ENCODE measurements around the gene ATG4A. TPM values are rescaled to one million over a fixed set of nuclear protein-coding genes. Genes with fewer than 3 reads are reported as not detected.

Gene ATG4A
- total and polyA plus RNA-seq, 2 of the 8 experiments (the other 6 are each of a cell fraction or from before 2014, with no cell fraction given), result 1.2 to 2.0 TPM

DNA sequence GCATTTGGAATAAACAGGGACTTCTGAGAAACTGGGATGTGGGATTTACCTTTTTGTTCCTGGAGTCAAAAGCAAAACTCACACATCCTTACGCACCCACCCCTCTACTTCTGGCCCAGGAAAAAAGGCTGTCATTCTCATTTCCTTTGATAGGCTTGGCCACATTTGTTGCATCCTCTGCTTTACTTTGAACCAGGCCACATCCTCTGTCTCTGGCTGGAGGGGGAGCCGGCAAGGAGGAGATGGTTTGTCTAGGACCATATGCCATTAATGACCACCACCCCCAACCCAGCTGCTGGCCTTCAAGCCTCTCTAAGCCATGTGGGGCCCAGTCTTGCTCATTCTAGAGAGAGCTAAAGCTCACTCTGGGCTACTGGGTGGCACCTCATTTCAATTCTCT, 64.5 kb downstream of the ATG4A start (continued):
- TF ChIP-seq CHD2 (IDR thresholded peaks at IDR 0.05; ENCODE audit: low read length) (no peak), TBP (IDR thresholded peaks at IDR 0.05; ENCODE audit: low read depth, low read length) (no peak), KDM4A (IDR thresholded peaks at IDR 0.05; ENCODE audit: low read depth, low read length, severe bottlenecking) (no peak)

Measured in H1 (cell line).